Pancreas (tissue), 10 donors: ENCODE results near the gene ARMC7. TPM values are rescaled to one million over a fixed set of nuclear protein-coding genes. Genes with fewer than 3 reads are reported as not detected.

ENCODE experiments used
- ATAC-seq, 4 donors: fragments of 200-7000 bp; cut with Tn5 transposase; one replicate each; pipeline versions ENCODE4 v1.8.0 to v1.9.1; 2020; ENCODE audit warnings: mild to moderate bottlenecking in 4 of 4, moderate library complexity in 4 of 4
- DNase-seq, 6 donors: peaks; one replicate each; pipeline ENCODE4 v3.0.0-alpha.2; 2020
- FAIRE-seq: peaks from 2 replicates; lab custom pipeline; 2012; peaks lifted over from hg19 to GRCh38; lab: Jason Lieb, UNC
- H3K27ac ChIP-seq, 4 donors: fragments of 200-600 bp; sonication (generic); 1 replicate in 3 of 4; 2 replicates in 1 of 4; pipeline versions ENCODE4 v1.5.0 to v1.8.0; 2020
- H3K27me3 ChIP-seq, 4 donors: fragments of 200-600 bp; one replicate each; pipeline ENCODE4 v1.8.0; 2021
- H3K36me3 ChIP-seq, 3 donors: fragments of 200-600 bp; sonication (generic) in 1 of 3; one replicate each; pipeline versions ENCODE4 v1.5.0 to v1.8.0; 2020 to 2021
- H3K4me1 ChIP-seq, 3 donors: fragments of 200-600 bp; one replicate each; pipeline ENCODE4 v1.8.0; 2021
- H3K4me3 ChIP-seq, 4 donors: fragments of 200-600 bp; sonication (generic) in 2 of 4; one replicate each; pipeline versions ENCODE4 v1.5.0 to v1.8.0; 2020 to 2021
- H3K9me3 ChIP-seq, 4 donors: fragments of 200-600 bp; one replicate each; pipeline ENCODE4 v1.8.0; 2021
- WGBS, 2 donors: extraction: QIAGEN DNeasy Blood & Tissue Kit; methylation state at CpG; one replicate each; pipeline ENCODE4 v1.1.7; 2013; 5-methylcytosine and 5-hydroxymethylcytosine counted together
- intact Hi-C, 3 donors: fragments of 100-400 bp; cut with DNase I; formaldehyde crosslinking; loops; one replicate each; pipeline versions ENCODE4 v1.11.1 to v1.14.2; 2022
- polyA plus RNA-seq, 2 donors: library from polyadenylated mRNA; stranded (reverse); fragments of 200-250 nt; gene quantifications; one replicate each; pipeline ENCODE4 v1.2.3, GENCODE V29; 2013
- total RNA-seq, 6 donors: library from RNA; stranded (reverse); fragmentation: NEBNext Ultra II Directional in 4 of 6; extraction: Animal tissue kit (Norgen Biotek cat#: 25700) in 4 of 6; gene quantifications; one replicate each; pipeline versions ENCODE4 v1.2.1 to v1.2.4, GENCODE V29; 2021 to 2023
- TF ChIP-seq, protein P1 (sequence below), 4 donors: fragments of 200-600 bp; sonication (generic) in 3 of 4; IDR thresholded peaks; one replicate each; pipeline versions ENCODE4 v1.5.0 to v1.8.0; 2021; ENCODE audit warnings: antibody characterized with exemption in 4 of 4
- donor health status: healthy with polysubstance abuse.
- donor health status: DM: no; HTN: no; CAD: no; lungs with moderate emphysema.
- donor health status: DM: no; HTN: no; CAD: no.
- donor health status: control.
- donor health status: control.
- donor health status: Bipolar disorder and iron deficiency.
- donor health status: DM: yes; HTN: yes; CAD: no.
- donor health status: DM: no; HTN: no; CAD: no.
- donor health status: DM: no; HTN: no; CAD: no.
- donor health status: DM: yes; HTN: yes; CAD: no.

Gene ARMC7
- total and polyA plus RNA-seq, 8 donors = 2.3 to 7.4 (median 4.9) TPM

DNA sequence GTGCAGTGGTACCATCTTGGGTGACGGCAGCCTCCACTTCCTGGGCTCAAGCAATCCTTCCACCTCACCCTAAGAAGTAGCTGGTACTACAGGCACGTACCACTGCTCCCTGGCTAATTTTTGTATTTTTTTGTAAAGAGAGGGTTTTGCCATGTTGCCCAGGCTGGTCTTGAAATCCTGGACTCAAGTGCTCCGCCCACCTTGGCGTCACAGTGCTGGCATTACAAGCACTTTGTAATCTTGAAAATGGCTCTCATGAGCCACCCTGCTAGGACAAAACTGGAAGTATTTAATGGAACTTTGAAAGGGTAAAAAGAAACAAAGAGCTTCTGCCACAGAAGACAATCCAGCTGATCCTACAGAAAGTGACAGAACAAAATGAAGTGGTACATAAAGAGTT, 63.8 kb downstream of the ARMC7 start:
- no peaks in the 10 kb centered on the region for H3K4me1 ChIP-seq
- H3K27ac ChIP-seq = no peak overlapping the region
- DNase-seq (peak in 1 of 6 donors; percentile 5), FAIRE-seq (no peak), ATAC-seq (no peak)
- 87 to 88% methylated on average over 4 of the region's 4 CpGs for WGBS, 2 donors
- no peaks in the 10 kb centered on the region for H3K9me3 ChIP-seq
- intact Hi-C loops = loop anchor here in 1 of 3 donors (10.0 kb wide), 1 partner anchor 49 kb away; no protein-coding TSS in a partner anchor
- TF ChIP-seq, protein P1, sequence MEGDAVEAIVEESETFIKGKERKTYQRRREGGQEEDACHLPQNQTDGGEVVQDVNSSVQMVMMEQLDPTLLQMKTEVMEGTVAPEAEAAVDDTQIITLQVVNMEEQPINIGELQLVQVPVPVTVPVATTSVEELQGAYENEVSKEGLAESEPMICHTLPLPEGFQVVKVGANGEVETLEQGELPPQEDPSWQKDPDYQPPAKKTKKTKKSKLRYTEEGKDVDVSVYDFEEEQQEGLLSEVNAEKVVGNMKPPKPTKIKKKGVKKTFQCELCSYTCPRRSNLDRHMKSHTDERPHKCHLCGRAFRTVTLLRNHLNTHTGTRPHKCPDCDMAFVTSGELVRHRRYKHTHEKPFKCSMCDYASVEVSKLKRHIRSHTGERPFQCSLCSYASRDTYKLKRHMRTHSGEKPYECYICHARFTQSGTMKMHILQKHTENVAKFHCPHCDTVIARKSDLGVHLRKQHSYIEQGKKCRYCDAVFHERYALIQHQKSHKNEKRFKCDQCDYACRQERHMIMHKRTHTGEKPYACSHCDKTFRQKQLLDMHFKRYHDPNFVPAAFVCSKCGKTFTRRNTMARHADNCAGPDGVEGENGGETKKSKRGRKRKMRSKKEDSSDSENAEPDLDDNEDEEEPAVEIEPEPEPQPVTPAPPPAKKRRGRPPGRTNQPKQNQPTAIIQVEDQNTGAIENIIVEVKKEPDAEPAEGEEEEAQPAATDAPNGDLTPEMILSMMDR (IDR thresholded peaks at IDR 0.05) = no peak
- peaks cover 0 to 42% (median 17%) of the 10 kb centered on the region in 3 donors for H3K36me3 ChIP-seq
- H3K27me3 ChIP-seq = no peaks in the 10 kb centered on the region
- H3K4me3 ChIP-seq = no peak overlapping the region

DNA sequence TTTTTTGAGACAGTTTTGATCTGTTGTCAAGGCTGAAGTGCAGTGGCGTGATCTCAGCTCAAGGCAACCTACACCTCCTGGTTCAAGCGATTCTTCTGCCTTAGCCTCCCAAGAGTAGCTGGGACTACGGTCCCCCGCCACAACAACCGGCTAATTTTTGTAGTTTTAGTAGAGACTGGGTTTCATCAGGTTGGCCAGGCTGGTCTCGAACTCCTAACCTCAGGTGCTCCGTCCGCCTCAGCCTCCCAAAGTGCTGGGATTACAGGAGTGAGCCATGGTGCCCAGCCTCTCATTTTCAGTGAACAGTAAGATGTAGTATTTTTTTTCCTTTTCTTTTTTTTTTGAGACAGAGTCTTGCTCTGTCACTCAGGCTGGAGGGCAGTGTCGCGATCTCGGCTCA, 65.2 kb downstream of the ARMC7 start:
- 93 to 94% methylated on average over 11 of the region's 11 CpGs for WGBS, 2 donors
- intact Hi-C loops = loop anchor here in 1 of 3 donors (10.0 kb wide), 1 partner anchor 50 kb away; no protein-coding TSS in a partner anchor

GRCh38 chr17:75176625-75177024, 66.9 kb downstream of the ARMC7 start:
- TF ChIP-seq, protein P1 (IDR thresholded peaks at IDR 0.05) = no peak
- intact Hi-C loops = loop anchor here in 1 of 3 donors (10.0 kb wide), 1 partner anchor 52 kb away; no protein-coding TSS in a partner anchor
- Histone ChIP-seq H3K27ac (no peak overlapping the region), H3K36me3 (peaks cover 0 to 48% (median 17%) of the 10 kb centered on the region in 3 donors), H3K4me1 (peaks cover 0 to 9% (median 4%) of the 10 kb centered on the region in 3 donors), H3K27me3 (no peaks in the 10 kb centered on the region), H3K9me3 (no peaks in the 10 kb centered on the region), H3K4me3 (no peak overlapping the region)
- ATAC-seq (no peak), DNase-seq (no peak), FAIRE-seq (no peak)
- whole genome bisulfite sequencing, 2 donors = 82 to 91% methylated on average over 5 of the region's 5 CpGs

More for the DNA sequence above, 65.2 kb downstream of the ARMC7 start:
- peaks cover 0 to 4% (median 0%) of the 10 kb centered on the region in 3 donors for H3K4me1 ChIP-seq
- ATAC-seq (no peak), DNase-seq (peak in 1 of 6 donors; percentile 29), FAIRE-seq (no peak)
- H3K4me3 ChIP-seq = no peak overlapping the region
- H3K27me3 ChIP-seq = no peaks in the 10 kb centered on the region
- H3K9me3 ChIP-seq = no peaks in the 10 kb centered on the region
- TF ChIP-seq, protein P1 (IDR thresholded peaks at IDR 0.05) = no peak
- peaks cover 0 to 47% (median 17%) of the 10 kb centered on the region in 3 donors for H3K36me3 ChIP-seq
- H3K27ac ChIP-seq = no peak overlapping the region

DNA sequence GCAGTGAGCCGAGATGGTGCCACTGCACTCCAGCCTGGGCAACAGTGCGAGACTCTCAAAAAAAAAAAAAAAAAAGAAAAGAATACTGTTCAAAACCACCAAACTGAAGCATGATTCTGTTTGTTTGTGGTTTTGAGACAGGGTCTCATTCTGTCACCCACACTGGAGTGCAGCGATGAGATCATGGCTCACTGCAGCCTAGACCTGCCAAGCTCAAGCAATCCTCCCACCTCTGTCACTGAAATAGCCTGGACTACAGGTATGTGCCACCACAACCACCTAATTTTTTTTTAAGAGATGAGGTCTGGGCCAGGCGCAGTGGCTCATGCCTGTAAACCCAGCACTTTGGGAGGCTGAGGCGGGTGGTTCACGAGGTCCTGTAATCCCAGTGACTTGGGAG, 68.7 kb downstream of the ARMC7 start:
- H3K27ac ChIP-seq = no peak overlapping the region
- intact Hi-C loops = loop anchor here in 1 of 3 donors (10.0 kb wide), 1 partner anchor 54 kb away; no protein-coding TSS in a partner anchor
- TF ChIP-seq, protein P1 (IDR thresholded peaks at IDR 0.05) = no peak
- no peak overlapping the region for H3K4me3 ChIP-seq
- no peaks in the 10 kb centered on the region for H3K9me3 ChIP-seq
- H3K27me3 ChIP-seq = no peaks in the 10 kb centered on the region
- H3K4me1 ChIP-seq = peaks cover 0 to 11% (median 4%) of the 10 kb centered on the region in 3 donors
- ATAC-seq = no peak
- H3K36me3 ChIP-seq = peaks cover 0 to 37% (median 17%) of the 10 kb centered on the region in 3 donors
- WGBS, 2 donors = 93 to 98% methylated on average over 5 to 6 of the region's 6 CpGs
- DNase-seq = no peak
- FAIRE-seq = no peak

Other genes starting within 250 kb of the ARMC7 start
- gene FDXR, start 237.0 kb upstream of the ARMC7 start, total RNA-seq = 10 to 100 TPM in 4 of 6 donors, 1 to 10 TPM in 2; 4.3 to 15.1 (median 12.5) TPM
- gene FDXR, start 237.0 kb upstream of the ARMC7 start, polyA plus RNA-seq = 10 to 100 TPM in 1 of 2 donors, 1 to 10 TPM in 1; 8.5 to 11.4 TPM
- under 1 TPM in 1 of 6 donors, not detected in 5; 0.16 TPM for gene FADS6, start 216.3 kb upstream of the ARMC7 start, total RNA-seq
- under 1 TPM in 1 of 2 donors, not detected in 1; 0.07 TPM for gene FADS6, start 216.3 kb upstream of the ARMC7 start, polyA plus RNA-seq
- gene USH1G, start 186.7 kb upstream of the ARMC7 start, total RNA-seq = under 1 TPM in 5 of 6 donors, not detected in 1; 0.03 to 0.17 (median 0.09) TPM
- gene USH1G, start 186.7 kb upstream of the ARMC7 start, polyA plus RNA-seq = under 1 TPM; 0.08 to 0.09 TPM
- gene OTOP2, start 185.7 kb upstream of the ARMC7 start, total RNA-seq = not detected
- not detected for gene OTOP2, start 185.7 kb upstream of the ARMC7 start, polyA plus RNA-seq
- under 1 TPM; 0.15 to 0.65 (median 0.39) TPM for gene OTOP3, start 174.1 kb upstream of the ARMC7 start, total RNA-seq
- under 1 TPM; 0.15 to 0.35 TPM for gene OTOP3, start 174.1 kb upstream of the ARMC7 start, polyA plus RNA-seq
- gene HID1, start 137.2 kb upstream of the ARMC7 start, total RNA-seq = 100 to 1,000 TPM in 5 of 6 donors, 10 to 100 TPM in 1; 76.7 to 145 (median 117) TPM
- gene HID1, start 137.2 kb upstream of the ARMC7 start, polyA plus RNA-seq = 100 to 1,000 TPM; 217 to 262 TPM
- 10 to 100 TPM in 1 of 6 donors, 1 to 10 TPM in 5; 2.3 to 11.2 (median 3.4) TPM for gene CDR2L, start 122.3 kb upstream of the ARMC7 start, total RNA-seq
- 1 to 10 TPM; 4.6 to 5.7 TPM for gene CDR2L, start 122.3 kb upstream of the ARMC7 start, polyA plus RNA-seq
- 10 to 100 TPM; 11.7 to 22.2 (median 14.1) TPM for gene MRPL58, start 97.3 kb upstream of the ARMC7 start, total RNA-seq
- 10 to 100 TPM; 20.9 to 23.6 TPM for gene MRPL58, start 97.3 kb upstream of the ARMC7 start, polyA plus RNA-seq
- gene ATP5PD, start 63.0 kb upstream of the ARMC7 start, total RNA-seq = 100 to 1,000 TPM in 4 of 6 donors, 10 to 100 TPM in 2; 81.6 to 121 (median 105) TPM
- gene ATP5PD, start 63.0 kb upstream of the ARMC7 start, polyA plus RNA-seq = 100 to 1,000 TPM; 215 to 229 TPM
- gene KCTD2, start 62.7 kb upstream of the ARMC7 start, total RNA-seq = 10 to 100 TPM in 1 of 6 donors, 1 to 10 TPM in 5; 6.3 to 13.2 (median 8.5) TPM
- 10 to 100 TPM; 13.0 to 14.6 TPM for gene KCTD2, start 62.7 kb upstream of the ARMC7 start, polyA plus RNA-seq
- 1 to 10 TPM; 2.2 to 5.2 (median 4.0) TPM for gene SLC16A5, start 22.0 kb upstream of the ARMC7 start, total RNA-seq
- 1 to 10 TPM; 7.8 to 8.8 TPM for gene SLC16A5, start 22.0 kb upstream of the ARMC7 start, polyA plus RNA-seq
- 10 to 100 TPM; 14.4 to 32.3 (median 18.7) TPM for gene NT5C, start 21.8 kb downstream of the ARMC7 start, total RNA-seq
- 10 to 100 TPM; 62.5 to 76.3 TPM for gene NT5C, start 21.8 kb downstream of the ARMC7 start, polyA plus RNA-seq
- 10 to 100 TPM in 3 of 6 donors, 1 to 10 TPM in 3; 7.5 to 32.9 (median 11.9) TPM for gene JPT1, start 44.5 kb downstream of the ARMC7 start, total RNA-seq
- gene JPT1, start 44.5 kb downstream of the ARMC7 start, polyA plus RNA-seq = 10 to 100 TPM; 21.8 to 33.1 TPM
- gene SUMO2, start 73.0 kb downstream of the ARMC7 start, total RNA-seq = 100 to 1,000 TPM; 102 to 178 (median 141) TPM
- gene SUMO2, start 73.0 kb downstream of the ARMC7 start, polyA plus RNA-seq = 10 to 100 TPM; 38.1 to 62.6 TPM
- 10 to 100 TPM; 21.0 to 33.1 (median 23.0) TPM for gene NUP85, start 95.7 kb downstream of the ARMC7 start, total RNA-seq
- gene NUP85, start 95.7 kb downstream of the ARMC7 start, polyA plus RNA-seq = 100 to 1,000 TPM in 1 of 2 donors, 10 to 100 TPM in 1; 45.7 to 105 TPM
- 10 to 100 TPM; 13.9 to 31.1 (median 20.2) TPM for gene GGA3, start 151.6 kb downstream of the ARMC7 start, total RNA-seq
- 10 to 100 TPM; 25.9 to 39.7 TPM for gene GGA3, start 151.6 kb downstream of the ARMC7 start, polyA plus RNA-seq
- gene MRPS7, start 151.9 kb downstream of the ARMC7 start, total RNA-seq = 10 to 100 TPM; 11.3 to 24.1 (median 19.2) TPM
- gene MRPS7, start 151.9 kb downstream of the ARMC7 start, polyA plus RNA-seq = 10 to 100 TPM; 23.3 to 34.0 TPM
- 10 to 100 TPM; 11.7 to 15.4 (median 14.7) TPM for gene MIF4GD, start 161.3 kb downstream of the ARMC7 start, total RNA-seq
- 10 to 100 TPM; 10.6 to 17.6 TPM for gene MIF4GD, start 161.3 kb downstream of the ARMC7 start, polyA plus RNA-seq
- 10 to 100 TPM in 1 of 6 donors, 1 to 10 TPM in 5; 4.4 to 10.8 (median 6.7) TPM for gene SLC25A19, start 179.5 kb downstream of the ARMC7 start, total RNA-seq
- gene SLC25A19, start 179.5 kb downstream of the ARMC7 start, polyA plus RNA-seq = 1 to 10 TPM; 8.5 to 9.3 TPM